GM19240 (cell line): ENCODE measurements around the gene KCNK17.

Experiments
- DNase-seq: peaks from one replicate; pipeline ENCODE4 v3.0.0; 2011; ENCODE audit warnings: low spot score; ENCODE audit not compliant: insufficient read length

Gene KCNK17

GRCh38 chr6:39268721-39269120 lies 45.5 kb downstream of the KCNK17 start:
- DNase-seq: no peak

DNA sequence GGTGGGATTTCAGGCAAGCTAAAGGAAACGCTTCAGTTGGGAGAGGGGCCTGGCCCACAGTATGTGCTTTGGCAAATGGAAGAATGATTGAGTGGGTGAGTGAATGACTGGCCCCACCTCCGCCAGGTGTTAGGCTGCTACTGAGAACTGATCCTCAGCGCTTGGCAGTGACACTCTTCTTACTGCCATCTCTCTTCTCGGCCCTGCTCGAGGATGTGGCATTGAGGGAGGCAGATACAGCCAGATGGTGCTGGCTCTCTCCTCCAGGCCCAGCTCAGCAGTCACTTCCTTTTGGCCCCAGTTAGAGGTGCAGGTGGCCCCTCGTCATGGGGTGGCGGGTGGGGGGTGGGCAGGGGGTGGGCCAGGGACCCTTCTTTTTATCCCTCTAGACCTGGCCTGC lies 46.0 kb downstream of the KCNK17 start:
- no peak for DNase-seq

- DNase-seq: no peak
Measured at GRCh38 chr6:39266782-39267355, 47.4 kb downstream of the KCNK17 start.

GRCh38 chr6:39266375-39266774 lies 47.8 kb downstream of the KCNK17 start:
- no peak for DNase-seq

DNA sequence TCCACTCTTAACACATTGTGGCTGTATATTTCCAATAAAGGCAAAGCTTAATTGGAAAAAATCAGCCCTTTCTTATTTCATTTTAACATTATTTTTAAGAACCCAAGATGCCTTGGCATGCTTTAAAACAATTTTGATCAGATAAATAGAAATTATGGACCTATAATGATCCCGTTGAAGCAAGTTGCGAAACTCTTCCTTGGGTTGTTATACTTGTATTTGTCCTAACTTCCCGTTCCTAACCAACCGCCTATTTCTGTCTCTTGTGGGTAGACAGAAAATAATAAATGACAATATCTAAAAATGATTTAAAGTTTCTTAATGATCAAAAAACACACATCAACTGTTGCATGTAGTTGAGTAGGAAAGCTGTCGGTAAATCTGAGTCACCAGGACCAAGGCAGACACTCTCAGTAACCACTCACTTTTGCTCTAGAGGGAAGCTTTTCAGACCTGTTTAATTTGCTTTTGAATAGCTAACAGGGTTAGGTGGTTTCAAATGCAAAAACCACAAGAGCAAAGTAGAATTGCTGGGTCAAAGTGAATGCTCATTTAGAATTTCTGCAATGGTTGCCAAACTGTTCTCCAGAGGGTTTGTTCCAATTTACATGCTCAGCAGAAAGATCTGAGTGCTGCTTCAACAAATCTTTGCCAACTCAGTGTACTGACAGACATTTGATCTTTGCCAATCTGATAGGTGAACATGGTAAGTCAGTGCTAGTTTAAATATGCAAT lies 50.7 kb downstream of the KCNK17 start:
- DNase-seq: no peak

DNA sequence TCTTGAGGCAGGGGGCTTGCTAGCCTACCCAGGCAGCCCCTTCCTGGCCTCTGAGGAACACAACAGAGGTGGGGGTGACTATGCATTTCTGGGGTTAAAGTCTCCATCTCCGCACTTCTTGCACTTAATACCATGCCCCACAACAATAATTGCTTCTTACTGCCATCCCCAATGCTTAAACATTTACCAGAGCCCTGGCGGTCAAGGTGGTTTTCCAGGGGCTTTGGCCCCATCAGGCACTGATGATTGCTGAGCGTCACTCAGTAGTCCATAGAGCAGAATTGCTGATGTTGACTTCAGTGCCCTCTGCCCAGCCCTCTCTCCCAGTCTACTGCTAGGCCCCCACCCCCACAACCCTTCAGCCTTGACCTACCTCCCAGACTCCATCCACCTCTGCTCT lies 52.5 kb downstream of the KCNK17 start:
- DNase-seq: no peak

DNA sequence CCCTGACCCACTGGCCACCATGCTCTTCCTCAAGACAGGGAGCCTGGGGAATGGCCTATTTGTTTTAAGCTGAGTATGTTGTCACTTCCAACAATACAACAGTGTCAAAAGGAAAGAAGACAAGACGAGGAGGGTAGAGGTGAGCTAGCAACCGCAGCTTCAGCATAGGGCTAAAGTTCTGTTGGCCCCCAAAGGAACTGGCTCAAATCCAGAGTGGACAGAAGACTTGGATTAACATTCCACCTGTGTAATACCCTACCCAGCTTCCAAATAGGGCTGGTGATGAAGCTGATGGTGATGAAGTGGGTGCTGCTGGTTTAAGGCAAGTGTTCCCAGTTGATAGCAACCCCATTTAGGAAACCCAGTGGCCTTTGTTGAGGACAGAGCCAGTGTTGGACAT lies 53.3 kb downstream of the KCNK17 start:
- no peak for DNase-seq

DNA sequence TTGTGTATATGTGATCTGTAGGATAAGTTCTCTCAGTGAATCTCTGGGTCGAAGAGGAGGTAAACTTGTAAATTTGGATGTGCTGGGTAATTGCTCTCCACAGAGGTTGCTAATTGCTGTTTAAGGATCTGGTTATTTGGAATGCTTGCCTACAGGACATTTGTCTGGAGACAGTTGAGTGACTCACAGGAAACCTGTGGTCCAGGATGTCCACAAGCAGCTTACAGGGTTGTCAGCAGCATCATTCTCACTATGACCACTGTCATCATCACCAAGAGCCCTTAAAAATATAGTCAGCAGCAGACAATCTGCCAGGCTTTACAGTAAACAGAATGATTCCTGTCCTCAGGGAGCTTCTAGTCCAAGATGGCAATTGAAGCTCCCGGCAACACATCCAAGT lies 53.8 kb downstream of the KCNK17 start:
- DNase-seq: no peak

GRCh38 chr6:39256294-39256940 lies 57.8 kb downstream of the KCNK17 start:
- no peak for DNase-seq

DNA sequence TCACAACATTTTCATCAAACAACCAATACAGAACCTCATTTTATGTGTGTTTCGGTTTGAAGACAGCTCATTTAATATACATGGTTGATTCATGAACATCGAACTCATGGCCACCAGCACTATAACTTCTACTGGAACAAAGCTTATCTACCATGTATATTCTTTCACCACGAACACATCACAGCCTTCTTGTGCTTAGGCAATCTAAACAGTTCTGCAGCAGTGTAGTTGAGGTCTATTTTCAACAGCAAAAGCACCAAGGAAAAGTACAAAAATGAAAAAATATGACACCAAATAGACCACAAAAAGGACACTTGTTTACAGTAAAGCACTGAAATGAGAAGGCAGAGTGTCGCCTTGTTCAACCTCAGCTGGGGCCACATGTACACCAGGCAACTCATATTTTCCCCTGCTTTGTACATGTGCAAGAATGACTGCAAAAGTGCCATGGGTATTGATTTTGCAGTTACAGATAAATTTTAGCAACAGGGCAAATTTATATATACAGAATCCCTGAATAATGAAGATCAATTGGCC lies 59.2 kb downstream of the KCNK17 start:
- DNase-seq: no peak

DNA sequence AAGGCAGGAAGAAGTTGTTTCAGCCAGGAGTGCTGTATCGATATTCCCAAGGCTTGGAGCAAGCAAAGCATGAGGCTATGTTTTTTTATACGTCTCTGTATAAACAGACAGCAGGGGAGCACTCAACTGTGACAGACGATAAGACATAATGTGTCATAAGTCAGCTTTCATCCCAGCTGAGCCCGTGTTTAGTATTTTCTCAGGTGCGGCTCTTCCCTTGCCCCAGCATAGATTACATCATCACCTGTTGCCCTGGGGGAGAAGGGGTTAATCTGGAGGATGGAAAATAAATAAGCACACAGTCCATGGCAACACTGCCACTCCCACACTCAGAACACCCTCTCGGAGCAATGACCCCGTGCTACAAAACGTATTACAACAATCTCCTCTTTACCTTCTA lies 62.8 kb downstream of the KCNK17 start:
- DNase-seq: no peak

DNA sequence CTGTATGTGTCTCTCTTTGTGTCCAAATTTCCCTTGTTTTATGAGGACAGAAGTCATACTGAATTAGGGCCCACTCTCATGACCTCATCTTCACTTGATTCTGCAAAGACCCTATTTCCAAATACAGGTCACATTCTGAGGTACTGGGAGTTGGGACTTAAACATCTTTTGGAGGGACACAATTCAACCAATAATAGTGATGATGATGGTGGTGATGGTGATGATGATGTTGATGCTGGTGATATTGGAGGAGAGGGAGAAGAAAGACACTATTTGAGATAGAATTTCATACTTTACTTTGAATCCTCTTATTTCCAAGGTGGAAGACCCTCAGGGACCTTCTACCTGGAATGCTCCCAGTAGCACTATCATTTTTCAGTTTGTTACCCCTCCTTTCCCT lies 63.7 kb downstream of the KCNK17 start:
- no peak for DNase-seq

GRCh38 chr6:39249278-39249677 lies 64.9 kb downstream of the KCNK17 start:
- no peak for DNase-seq
